Activated CD4-positive, alpha-beta T cell treated with anti-CD3 and anti-CD28 coated beads, Interleukin-2, amount 50 U/mL, for 4 hours (primary cell): Measurements from ENCODE around the gene DMAC1.

Experiments used
- DNase-seq, 2 experiments: peaks; one replicate each; pipeline ENCODE4 v3.0.0-alpha.2; 2020

DMAC1 gene

DNA sequence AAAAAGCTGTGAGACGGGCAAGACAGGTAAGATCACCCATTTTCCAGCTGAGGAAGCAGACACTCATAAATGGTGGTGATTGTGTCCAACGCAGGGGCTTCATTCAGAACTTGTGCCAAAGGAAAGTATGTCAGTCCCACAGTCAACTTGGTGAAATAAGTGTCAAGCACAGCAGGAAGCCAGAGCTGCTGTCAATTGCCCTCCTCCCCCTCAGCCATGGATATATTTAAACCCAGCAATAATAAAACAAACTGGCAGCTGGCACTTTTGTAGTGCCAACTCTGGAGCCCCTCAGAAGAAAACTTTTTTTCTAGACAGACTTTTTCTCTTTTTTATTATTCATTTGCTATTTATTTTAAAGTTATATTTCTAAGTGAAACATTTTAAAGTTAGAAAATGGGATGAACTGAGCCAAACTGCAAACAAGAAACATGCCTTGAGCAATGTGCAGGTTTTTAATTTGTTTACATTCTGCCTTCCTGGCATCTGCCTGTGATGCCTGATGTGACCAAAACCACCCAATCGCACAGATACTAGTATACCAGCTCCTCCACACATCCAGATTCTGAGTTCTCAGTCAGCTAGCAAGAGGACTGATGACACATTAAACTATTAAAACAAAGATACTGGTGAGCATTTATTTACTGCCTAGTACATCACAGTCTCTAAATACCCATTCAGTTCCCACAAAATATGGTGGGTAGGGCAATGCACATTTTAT, 17.0 kb downstream of the DMAC1 start:
- DNase-seq: no peak

DNA sequence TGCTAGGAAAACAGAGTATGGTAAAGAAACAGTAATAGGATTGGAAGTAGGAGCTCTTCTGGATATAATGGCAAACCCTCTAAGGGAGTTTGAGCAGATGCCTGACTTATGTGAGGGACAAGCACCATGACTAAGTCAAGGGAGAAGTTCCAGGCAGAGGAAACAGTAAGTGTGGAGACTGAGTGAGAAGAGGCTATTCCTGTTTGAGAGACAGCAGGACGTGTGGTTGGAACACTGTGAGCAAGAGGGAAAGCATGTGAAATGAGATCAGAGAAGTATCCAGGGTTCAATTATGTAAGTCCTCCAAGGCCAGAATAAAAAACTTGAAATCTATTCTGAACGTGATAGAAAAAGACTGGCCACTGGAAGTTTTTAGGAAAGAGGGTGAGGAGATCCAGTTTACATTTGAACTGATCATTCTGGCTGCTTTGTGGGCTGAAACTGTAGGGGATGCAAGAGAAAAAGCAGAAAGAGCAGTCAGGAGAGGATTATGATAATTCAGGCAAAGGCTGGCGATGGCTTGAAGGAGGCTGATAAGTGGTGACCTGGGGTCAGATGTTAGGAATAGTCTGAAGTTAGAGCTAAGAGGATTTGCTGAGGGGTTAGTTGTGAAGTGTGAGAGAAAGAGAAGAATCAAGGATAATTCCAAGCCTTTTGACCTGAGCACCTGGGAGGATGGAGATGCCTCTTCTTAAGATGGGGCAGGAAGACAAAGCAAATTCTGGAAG, 19.2 kb downstream of the DMAC1 start:
- DNase-seq: no peak

DNA sequence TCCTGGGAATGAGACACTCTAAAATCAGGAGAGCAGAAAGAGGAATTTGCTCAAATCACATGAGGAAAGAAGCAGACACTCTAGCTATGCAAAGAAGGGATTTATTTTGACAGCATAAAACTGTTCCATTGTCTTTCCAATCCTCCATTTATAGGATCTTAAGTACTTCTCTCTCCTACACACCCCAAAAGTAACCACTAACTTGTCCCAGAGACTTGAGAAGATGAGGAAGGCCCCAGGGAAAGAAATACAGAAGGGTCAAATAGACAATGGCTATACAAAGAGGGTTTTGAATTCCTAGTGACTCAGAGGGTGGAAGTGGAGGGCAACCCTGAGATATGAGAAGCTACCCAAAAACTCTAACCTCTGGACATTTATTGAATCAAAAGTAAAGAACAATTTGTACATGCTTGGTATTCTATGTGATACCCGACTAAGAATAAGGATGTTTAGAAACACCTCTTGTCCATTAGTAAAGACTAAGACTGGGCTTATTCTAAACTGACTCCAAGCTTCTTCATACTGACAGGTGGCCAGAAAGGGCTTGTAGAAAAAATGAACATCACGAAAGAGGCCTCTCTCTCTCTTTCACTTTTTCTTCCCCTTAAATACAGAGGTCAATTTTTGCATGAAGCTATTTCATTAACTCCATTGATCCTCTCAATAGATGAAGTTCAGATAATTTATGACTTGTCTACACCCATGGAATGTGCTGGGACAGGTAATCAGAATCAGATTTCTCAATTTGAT, 20.6 kb downstream of the DMAC1 start:
- DNase-seq: no peak

DNA sequence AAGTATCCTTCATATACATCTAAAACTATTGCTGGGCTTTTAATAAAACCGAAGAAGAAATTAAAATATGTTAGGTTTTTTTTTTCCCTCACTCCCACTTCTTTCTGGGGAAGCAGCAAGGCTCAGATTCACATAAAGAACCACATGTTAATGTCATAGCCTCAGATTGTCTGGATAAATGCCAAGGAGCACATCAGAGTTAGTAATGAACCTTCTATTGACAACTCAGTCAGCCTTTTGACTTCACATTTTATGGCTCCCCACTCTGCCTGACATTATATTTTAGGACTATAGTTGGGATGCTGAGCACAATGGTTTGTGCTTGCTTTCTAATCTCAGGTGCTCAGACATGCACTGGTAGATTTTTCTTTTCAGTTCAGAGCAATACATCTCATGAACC, 21.8 kb downstream of the DMAC1 start:
- no peak for DNase-seq

DNA sequence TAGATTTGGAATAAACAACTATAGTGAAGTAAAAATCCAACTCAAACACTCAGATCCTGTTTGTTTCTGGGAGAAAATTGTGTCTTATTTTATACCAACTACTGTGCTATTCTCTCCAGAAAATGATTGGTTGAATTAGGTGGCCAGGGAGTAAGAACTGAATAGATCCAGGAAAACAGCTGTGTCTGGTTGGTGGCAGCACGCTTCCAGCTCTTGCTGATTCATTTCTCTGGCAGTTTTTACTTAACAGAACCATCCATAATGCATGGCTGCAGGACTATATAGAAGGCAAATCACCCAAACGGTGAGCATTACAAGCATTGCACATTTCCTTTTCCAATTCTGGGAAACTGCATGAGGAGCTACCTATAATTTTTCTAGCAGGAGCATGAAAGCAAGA, 29.5 kb downstream of the DMAC1 start:
- no peak for DNase-seq

DNA sequence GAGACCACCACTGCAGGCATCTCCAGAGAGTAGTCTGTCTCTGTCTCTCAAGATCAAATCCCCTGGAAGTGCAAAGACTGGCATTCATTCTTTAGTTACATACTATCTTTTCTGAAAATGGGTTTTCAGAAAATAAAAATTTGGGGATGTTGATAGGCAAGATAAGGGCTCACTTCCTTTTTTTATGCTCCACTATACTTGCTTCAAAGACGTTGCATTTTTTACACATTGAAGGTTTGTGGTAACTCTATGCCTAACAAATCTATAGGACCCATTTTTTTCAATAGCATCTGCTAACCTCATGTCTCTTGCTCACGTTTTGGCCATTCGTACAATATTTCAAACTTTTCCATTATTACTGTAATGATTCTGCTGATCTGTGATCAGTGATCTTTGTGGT, 37.0 kb downstream of the DMAC1 start:
- DNase-seq: no peak

DNA sequence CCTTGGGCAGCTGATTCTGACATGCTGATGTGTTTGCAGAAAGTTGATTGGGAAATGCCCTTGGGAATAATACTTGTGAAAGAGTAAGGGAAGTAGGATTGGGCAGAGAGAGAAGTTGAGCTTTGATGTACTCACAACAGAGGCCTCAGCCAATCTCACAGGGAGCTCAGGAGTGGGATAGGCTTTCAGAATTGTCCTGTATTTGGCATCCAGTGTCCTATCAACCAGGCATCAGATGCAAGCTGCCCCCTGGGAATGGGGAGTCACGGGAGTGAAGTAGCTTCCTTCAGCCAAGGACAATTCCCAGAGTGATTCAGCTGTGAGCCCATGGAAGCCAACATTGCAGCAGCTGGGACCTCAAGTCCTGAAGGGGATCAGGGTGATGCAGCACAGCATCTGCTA, 39.6 kb downstream of the DMAC1 start:
- DNase-seq: no peak

DNA sequence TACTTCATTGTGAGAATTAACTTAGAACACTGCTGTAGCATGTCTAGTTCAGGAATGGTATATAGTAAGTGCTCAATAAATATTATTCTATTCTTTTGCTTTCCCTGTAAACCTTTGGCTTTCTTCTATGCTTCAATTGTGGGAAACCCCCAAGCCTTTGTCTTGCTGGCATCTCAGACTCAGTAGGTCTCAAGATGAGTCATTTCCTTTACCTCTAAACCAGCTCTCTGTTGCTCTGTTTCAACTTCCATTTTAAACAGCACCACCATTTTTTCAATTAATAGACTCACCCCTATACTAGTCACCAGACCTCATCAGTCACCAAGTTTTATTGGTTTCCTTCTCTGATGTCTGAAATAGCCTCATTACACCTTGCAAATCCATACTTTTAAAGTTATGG, 43.5 kb downstream of the DMAC1 start:
- no peak for DNase-seq

DNA sequence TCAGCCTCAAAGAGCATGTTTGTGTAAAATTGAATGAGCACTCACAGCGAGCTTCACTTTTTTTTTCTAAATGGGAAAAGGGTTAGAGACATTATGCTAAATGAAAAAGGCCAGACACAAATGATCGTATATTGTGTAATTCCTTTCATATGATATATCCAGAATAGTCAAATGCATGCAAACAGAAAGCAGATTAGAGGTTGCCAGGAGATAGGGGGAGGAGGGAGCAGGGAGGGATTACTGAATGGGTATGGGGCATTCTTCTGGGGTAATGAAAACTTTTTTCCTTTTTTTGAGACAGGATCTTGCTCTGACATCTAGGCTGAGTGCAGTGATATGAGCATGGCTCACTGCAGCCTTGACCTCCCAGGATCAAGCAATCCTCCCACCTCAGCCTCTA, 47.1 kb downstream of the DMAC1 start:
- no peak for DNase-seq
